Measurements from ENCODE around the gene ALDH9A1.
"Not testable (repeated sequence)": the region's sequence is repeated elsewhere in the genome, so short reads cannot be mapped to it uniquely, and the experiment has no call there.

ALDH9A1 gene

DNA sequence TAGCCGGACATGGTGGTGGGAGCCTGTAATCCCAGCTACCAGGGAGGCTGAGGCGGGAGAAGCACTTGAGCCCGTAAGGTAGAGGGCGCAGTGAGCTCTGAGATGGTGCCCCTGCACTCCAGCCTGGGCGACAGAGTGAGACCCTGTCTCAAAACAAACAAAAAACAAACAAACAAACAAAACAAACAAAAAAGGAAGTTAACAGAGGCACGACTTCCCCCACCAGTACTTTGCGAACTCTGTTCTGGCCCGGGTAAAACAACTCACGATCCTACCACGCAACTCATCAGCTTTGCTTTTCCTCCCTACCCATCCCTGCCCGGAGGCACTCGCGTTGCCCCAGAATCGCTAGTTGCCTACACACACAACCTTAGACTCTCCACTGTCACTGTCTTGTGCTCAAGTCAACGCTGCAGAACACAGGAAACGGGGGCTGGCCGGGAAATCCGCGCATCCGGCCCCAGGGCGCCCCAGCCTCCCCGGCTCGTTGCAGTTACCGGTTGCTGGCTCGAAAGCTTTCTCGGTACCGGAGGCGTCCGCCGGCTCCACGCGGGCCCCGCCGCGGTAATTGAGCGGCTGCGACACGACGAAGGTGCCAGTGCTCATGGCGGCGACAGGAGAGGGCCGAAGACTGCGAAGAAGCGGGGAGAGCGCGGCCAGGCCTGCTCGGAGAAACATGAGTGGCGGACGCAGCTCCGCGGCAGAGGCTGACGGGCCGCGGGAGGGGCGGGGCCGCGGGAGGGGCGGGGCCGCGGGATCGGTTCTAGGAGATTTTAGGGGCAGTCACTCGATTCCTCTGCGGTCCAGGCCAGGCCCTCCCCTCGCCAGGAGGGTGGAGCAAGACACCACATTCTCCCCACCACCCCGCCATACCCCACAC is at the start of gene ALDH9A1:
ALDH9A1 (minus strand) TSS at position 682 of the 880 bp plus-strand sequence; CDS start at position 678, 4 bp downstream.
- peak; percentile 97 for DNase-seq

DNA sequence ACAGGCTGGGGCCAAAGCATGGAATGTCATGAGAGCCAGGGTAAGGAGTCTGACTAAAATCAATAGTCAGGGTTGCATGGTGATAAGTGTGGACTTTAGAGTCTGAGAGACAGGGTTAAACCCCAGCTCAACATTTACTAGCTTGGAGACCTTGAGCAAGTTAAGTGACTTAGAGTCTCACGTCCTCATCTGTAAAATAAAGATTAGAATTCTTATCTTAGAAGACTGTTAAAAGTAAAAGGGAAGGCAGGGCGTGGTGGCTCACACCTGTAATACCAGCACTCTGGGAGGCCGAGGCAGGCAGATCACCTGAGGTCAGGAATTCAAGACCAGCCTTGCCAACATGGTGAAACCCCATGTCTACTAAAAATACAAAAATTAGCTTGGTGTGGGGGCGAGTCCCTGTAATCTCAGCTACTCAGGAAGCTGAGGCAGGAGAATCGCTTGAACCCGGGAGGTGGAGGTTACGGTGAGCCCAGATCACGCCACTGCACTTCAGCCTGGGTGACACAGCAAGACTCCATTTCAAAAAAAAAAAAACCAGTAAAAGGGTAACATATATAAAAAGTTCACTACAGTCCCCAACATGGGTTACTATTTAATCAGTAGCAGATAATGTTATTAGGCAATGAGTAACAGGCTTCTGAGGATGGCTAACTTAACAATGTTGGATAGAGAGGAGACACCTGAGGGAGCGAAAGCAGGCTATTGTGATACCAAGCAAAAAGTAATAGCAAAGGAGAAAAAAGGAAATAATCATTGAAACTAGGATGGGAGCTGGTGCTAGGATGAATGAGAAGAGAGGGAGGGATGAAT is 49.5 kb upstream of the ALDH9A1 start:
- DNase-seq = no peak

DNA sequence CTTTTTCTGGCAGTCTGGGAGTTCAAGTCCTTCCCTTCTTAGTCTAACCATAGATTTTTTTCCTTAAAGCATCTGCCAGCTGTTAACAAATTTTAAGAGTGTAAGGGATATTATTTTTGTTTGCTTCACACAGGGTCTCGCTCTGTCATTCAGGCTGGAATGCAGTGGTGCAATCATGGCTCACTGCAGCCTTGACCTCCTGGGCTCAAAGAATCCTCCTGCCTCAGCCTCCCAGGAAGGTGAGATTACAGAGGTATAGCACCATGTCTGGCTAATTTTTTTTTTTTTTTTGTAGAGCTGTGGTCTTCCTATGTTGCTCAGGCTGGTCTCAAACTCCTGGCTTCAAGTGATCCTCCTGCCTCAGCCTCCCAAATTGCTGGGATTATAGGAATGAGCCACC is 46.6 kb upstream of the ALDH9A1 start:
- not testable (repeated sequence) for DNase-seq

DNA sequence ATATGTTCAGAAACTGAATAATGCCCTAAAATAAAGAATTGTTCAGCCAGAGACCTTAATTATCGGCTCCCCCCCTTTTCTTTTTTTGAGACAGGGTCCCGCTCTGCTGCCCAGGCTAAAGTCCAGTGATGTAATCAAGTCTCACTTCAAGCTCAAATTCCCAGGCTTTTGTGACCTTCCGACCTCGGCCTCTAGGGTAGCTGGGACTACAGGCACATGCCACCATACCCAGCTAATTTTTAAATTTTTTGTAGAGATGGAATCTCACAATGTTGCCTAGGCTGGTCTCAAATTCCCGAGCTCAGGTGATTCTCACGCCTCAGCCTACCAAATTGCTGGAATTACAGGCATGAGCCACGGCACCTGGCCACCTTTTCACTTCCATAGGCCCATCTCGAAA is 43.8 kb upstream of the ALDH9A1 start:
- DNase-seq = no peak

DNA sequence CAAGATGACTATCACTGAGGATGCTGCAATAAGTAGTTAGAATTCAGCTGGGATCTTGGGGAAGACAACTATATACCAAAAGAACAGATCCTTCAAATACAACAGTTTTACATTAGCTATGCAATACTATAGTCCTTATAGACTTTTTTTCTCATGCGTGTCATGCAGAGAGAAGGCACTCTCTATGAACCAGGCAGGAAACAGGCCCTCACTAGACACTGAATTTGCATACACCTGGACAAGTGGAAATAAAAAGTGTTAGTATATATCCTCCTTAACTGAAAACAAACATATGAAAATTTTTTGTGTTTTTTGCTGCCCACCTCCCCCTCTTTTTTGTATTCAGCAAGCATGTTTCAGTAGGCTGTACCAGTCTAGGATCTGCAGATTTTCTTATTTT is 40.4 kb upstream of the ALDH9A1 start:
- DNase-seq = peak; percentile 99

DNA sequence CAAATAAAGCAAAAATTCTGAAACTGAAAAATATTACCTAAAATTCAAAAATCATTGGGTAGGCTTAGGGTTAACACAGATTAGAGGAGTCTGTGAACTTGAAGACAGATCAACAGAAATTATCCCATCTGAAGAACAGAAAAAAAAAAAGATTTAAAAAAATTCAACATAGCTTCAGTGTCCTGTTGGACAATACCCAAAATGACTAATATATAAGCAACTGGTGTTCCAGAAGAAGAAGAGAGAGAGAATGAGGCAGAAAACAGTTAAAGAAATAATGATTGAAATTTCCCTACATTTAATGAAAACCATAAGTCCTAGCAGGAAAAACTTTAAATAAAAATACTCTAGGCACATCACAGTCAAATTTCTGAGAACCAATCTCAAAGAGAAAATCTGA is 38.8 kb upstream of the ALDH9A1 start:
- DNase-seq = no peak

DNA sequence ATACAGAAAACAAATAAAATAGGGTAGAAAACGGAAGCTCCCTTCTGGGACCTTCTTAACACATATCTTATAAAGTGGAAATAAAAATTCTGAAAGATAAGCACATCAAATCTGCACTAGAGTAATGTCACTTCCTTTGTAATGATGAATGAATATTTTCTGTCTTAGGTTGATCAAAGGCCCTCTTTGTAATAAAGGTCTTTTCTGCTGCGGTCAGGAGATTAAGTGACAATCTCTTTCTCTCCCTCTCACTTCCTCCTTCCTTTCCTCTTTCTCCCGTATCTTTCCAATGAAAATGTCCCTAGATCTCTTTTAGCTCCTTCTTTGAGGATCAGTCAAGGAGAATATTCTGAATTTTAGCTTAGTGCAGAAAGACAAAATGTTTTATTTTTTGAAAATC is 36.5 kb upstream of the ALDH9A1 start:
- DNase-seq = no peak

DNA sequence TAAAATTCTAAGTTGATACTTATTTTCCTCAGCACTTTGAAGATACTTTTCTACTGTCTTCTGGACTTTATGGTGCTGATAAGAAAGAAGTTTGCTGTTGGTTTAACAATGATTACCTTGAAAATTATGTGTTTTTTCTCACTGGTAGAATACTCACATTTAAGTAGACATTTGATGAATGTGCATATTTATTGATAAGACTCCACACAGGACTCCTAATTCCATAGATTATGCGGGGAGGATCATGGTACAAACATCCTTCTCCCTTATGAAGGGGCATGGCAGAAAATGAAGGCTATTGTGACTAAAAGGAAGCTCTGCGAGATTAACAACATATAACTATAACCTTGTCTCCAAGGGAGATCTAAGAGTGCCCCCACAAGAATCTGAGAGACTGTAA is 28.5 kb upstream of the ALDH9A1 start:
- no peak for DNase-seq

DNA sequence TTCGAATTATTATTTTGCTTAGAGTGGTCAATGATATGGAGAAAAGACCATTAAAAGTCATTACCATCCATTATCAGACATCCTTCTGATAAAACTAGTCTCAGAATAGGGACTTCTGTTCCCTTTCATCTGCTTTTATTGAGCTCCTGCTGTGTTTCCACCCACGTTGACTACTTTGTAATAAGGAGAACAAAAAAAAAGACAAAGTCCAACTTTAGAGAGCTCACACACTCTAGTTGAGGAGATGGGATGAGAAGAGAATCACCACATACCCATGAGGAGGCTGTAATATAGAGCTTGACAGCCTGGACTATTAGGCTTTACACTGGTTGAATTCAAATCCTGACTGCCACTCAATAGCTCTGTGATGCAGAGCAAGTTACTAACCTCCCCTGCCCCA is 27.8 kb upstream of the ALDH9A1 start:
- no peak for DNase-seq

DNA sequence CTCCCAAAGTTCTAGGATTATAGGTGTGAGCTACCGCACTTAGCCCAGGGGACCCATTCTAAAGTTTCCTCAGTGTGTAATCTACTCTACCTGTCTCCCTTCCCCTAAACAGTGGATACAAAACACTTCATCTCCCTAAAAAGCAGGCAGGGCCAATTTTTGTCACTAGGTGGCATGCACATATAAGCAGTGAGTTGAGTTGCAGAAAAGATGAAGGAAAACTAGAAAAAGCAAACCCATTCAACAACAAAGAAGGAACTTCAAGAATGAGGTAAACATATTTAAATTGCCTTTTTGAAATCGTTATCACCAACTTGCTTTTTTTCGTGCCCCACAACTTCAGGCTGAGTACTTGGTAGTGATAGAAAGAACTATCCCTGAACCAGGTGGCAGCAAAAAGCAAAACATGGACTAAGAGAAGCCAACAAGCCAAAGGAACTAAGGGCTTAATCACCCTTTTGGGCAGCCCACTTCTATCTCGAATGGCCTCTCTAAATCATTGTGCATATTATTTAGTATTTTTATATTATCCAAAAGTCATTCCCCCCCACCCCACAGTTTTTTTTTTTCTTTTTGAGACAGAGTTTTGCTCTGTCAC is 19.7 kb upstream of the ALDH9A1 start:
- peak; percentile 80 for DNase-seq

DNA sequence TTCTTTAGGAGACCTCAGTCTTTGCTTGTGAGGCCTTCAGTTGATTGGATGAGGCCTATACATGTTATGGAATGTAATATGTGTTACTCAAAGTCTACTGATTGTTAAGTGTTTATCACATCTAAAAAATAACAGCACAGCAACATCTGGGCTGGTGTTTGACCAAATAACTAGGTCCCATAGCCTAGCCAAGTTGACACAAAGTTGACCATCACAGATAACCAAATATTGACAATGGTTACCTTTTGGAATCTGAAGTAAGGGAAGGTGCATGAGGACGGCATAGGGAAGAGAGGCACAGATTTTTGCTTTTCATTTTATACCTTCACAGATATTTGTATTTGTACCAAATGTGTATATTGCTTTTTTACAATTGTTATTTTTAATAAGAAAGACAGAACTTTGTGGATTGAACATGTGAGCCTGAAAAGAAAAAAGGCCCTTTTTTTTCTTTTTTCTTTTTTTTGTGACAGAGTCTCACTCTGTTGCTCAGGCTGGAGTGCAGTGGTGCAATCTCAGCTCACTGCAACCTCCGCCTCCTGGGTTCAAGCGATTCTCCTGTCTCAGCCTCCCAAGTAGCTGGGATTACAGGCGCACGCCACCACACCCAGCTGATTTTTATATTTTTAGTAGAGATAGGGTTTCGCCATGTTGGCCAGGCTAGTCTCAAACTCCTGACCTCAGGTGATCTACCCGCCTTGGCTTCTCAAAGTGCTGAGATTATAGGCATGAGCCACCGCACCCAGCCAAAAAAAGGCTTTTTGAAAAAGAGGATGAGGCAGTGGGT is 18.1 kb upstream of the ALDH9A1 start:
- DNase-seq = not testable (repeated sequence)

DNA sequence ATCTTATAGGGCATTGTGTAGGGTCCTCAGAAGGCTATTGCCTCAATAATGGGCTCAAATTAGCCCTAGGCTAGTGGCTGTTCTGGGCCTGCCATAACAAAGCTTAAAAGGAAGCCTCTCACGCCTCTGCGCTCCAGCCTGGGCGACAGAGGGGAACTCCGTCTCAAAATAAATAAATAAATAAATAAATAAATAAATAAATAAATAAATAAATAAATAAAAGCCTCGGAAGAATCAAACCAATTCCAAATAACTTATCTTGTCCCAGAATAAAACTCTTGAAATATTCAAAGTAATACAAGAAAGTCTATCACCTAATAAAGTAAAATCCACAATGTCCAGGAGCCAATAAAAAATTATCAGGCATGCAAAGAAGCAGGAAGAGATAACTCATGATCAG is 14.4 kb upstream of the ALDH9A1 start:
- no peak for DNase-seq

DNA sequence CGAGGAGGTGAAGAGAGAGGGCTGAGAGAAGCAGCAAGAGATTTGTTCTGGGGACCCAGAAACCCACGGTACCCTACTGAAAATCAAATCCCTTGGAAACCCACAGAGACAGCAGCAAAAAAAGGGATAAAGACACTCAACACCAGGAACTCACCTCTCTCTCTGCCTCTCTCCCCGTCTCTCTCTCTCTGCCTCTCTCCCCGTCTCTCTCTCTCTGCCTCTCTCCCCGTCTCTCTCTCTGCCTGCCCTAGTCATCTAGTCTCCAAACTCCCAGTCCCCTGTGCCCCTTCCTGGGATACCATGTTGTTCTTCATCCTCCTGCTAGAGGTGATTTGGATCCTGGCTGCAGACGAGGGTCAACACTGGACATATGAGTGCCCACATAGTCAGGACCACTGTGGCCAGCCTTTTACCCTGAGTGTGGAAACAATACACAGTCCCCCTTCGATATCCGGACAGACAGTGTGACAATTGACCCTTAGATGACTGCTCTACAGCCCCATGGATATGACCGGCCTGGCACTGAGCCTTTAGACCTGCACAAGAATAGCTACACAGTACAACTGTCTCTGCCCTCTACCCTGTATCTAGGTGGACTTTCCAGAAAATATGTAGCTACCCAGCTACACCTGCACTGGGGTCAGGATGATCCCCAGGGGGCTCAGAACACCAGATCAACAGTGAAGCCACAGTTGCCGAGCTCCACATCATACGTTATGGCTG is 9.8 kb upstream of the ALDH9A1 start:
- DNase-seq = no peak

DNA sequence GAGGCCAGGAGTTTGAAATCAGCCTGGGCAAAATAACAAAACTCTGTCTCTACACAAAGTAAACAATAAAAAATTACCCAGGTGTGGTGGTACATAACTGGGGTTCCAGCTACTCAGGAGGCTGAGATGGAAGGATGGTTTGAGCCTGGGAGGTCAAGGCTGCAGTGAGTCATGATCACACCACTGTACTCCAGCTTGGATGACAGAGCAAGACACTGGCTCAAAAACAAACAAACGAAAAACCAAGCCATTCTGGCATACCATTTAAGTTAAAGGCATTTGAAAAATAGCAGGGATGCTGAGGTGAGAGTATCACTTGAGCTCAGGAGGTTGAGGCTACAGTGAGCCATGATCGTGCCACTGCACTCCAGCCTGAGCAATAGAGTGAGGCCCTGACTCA is 5.3 kb upstream of the ALDH9A1 start:
- DNase-seq = no peak

DNA sequence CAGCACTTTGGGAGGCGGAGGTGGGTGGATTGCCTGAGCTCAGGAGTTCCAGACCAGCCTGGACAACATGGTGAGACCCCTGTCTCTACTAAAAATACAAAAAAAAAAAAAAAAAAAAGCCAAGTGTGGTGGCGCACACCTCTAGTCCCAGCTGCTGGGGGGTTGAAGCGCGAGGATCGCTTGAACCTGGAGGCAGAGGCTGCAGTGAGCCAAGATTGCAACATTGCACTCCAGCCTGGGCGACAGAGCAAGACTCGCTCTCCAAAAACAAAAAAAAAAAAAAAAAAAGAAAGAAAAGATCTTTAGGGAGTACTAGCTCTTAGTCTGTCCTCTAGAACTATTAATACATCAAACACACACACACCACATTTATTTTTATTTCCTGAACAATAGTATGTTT is 3.6 kb upstream of the ALDH9A1 start:
- DNase-seq = not testable (repeated sequence)

DNA sequence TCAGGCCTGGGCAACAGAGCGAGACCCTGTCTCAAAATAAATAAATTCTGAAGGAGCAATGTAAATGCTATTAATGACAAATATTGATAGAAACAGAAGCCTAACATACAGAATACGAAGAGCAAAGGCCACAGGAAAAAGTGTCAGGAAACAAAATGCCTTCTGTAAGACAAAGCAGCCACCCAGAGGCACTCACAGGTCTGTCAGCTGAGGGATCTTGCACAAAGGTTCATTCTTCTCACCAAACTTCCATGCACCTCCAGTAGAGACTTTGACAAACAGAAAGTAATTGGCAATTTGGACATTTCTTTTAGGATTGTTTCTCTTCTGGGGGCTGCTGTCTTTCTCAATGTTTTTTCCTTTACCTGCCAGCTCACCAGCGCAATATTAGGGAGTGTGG is 1.2 kb upstream of the ALDH9A1 start:
- no peak for DNase-seq

DNA sequence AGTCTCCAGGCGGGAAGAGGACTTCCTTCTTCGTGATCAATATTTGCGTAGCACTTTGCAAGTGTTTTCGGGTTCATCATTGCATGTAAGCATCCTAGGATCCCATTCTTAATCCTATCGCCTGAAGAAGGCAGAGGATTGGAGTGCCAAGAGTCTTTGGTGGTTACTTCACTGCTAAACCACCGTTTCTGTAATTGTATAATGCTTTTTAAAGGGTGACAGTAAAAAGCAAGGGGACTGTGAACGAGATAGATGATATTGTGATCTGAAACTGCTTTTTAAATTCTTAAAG is 345 bp upstream of the ALDH9A1 start:
- no peak for DNase-seq

DNA sequence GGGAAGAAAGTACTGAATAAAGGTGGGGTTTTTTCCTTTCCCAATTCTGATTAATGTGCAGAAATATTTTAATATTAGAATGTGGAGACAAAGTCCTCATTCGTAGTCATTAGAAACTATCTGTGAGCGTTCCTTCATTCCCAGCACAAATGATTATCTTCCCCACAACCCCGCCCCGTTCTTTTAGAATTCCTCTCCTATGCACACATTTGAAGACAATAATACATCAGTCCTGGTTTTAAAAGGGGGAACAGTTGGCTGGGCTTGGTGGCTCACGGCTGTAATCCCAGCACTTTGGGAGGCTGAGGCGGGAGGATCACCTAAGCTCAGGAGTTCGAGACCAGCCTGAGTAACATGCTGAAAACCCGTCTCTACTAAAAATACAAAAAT is 876 bp downstream of the ALDH9A1 start:
- no peak for DNase-seq

DNA sequence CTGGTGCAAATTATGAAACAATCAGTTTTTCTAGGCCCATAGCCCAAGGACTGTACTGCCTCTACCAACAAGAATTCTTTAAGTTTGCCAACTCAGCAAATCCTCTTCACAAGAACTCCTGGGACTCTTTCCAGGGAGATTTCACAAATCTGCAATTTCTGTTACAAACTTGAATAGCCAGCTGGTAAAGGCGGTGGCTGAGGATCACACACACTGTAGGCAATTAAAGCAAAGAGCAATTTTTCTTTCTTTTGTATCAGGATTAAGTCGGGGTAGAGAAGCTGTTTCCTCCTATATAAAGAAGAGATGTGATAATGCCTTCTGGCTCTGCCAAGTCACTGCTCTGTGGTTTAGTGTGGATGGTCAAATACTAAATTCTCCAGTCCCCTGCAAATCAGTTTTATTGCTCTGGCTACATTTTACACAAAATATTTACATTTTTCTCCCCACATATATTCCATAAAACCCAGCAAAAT is 1.7 kb downstream of the ALDH9A1 start:
- no peak for DNase-seq

DNA sequence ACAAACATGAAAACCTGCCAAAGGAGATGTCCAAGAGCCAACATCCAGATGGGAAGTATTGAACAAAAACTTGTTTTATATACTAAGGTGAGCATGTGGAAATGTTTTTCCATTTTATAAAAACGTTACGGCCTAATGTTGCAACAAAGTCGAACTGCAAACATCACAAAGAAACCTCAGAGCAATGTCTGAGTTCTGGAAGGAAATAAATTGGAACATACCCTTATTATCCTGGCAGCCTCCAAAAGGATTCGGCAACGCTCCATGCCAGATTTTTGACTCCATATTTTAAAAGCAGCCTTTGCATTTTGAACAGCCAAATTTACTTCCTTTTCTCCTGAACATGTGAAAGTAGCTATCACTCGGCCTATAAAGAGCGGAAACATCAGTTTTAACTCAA is 3.3 kb downstream of the ALDH9A1 start:
- no peak for DNase-seq

DNA sequence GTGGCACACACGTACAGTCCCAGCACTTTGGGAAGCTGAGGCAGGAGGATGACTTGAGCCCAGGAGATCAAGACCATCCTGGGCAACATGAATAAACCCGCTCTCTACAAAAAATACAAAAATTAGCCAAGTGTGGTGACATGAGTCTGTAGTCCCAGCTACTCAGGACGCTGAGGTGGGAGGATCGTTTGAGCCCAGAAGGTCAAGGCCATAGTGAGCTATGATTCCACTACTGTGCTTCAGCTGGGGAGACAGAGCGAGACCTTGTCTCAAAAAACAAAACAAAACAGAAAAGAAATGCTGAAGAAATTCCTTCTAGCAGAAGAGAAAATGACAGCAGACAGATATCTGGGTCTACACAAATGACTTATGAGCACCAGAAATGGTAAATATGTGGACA is 10.3 kb downstream of the ALDH9A1 start:
- DNase-seq = no peak

DNA sequence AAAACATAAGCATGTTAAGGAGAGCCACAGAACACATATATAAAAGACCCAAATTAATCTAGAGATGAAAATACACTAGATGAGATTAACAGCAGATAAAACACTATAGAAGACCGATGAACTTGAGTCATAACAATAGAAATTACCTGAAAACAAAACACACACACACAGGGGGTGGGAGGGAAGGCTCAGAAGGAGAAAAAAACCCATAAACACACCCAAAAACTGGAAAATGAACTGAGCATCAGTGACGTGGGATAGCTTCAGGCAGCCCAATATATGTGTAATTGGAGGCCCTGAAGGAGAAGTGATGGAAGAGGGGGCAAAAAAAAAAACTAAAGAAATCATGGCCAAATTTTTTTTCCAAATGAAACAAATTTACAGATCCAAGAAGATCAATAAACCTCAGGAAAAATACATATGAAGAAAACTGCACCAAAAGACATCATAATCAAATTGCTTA is 11.4 kb downstream of the ALDH9A1 start:
- no peak for DNase-seq

Measured in NCI-H526 treated with DMSO at 0.1 percent for 48 hours (cell line).